SK-N-SH (cell line): ENCODE results near the gene PCNX2. TPM values are rescaled to one million over a fixed set of nuclear protein-coding genes. Genes with fewer than 3 reads are reported as not detected.

Experiments used
- CTCF ChIA-PET: fragments of 300-600, 350-600 bp; formaldehyde crosslinking; extraction: SDS; loops from one replicate; lab custom pipeline; 2021; lab: Yijun Ruan, JAX
- POLR2A ChIA-PET: fragments of 350-600 bp; sonication (Branson Sonifier 250); formaldehyde crosslinking; extraction: SDS; loops from one replicate; lab custom pipeline; 2020; ENCODE audit warnings: antibody characterized with exemption, inconsistent platforms; lab: Yijun Ruan, JAX
- DNase-seq: peaks from one replicate; pipeline ENCODE4 v3.0.0; 2012
- H2AFZ ChIP-seq: fragments of 200-600 bp; sonication (generic); 2 replicates; pipeline ENCODE4 v1.8.1; 2016; ENCODE audit warnings: antibody characterized with exemption, mild to moderate bottlenecking, low read depth
- H3F3A ChIP-seq: fragments of 200-600 bp; sonication (generic); replicated peaks from 2 replicates; pipeline ENCODE3; 2016; ENCODE audit warnings: antibody characterized with exemption, mild to moderate bottlenecking; ENCODE audit not compliant: insufficient read depth
- H3K27ac ChIP-seq, 2 experiments: fragments of 200-500 bp in 1 of 2; fragments of 200-600 bp in 1 of 2; sonication (Bioruptor generic) in 1 of 2; sonication (generic), shearing (Covaris generic) in 1 of 2; 2 replicates each; pipeline versions ENCODE4 v1.5.1 to v1.6.1; 2014 to 2016; ENCODE audit warnings: low read depth in 2 of 2, inconsistent platforms in 1 of 2, low read length in 1 of 2, mild to moderate bottlenecking in 1 of 2, mixed read lengths in 1 of 2
- H3K27me3 ChIP-seq: fragments of 200-600 bp; sonication (generic), shearing (Covaris generic); 2 replicates; pipeline ENCODE4 v1.6.1; 2016; ENCODE audit warnings: mixed run types; ENCODE audit not compliant: insufficient read depth
- H3K36me3 ChIP-seq, 2 experiments: fragments of 200-500 bp in 1 of 2; fragments of 200-600 bp in 1 of 2; sonication (Bioruptor generic) in 1 of 2; sonication (generic) in 1 of 2; replicated peaks in 1 of 2; 2 replicates each; pipeline versions ENCODE3 to v1.5.1; 2014 to 2016; ENCODE audit warnings: low read length in 1 of 2, mild to moderate bottlenecking in 1 of 2; ENCODE audit not compliant: insufficient read depth in 2 of 2, control insufficient read depth in 1 of 2
- H3K4me1 ChIP-seq, 2 experiments: fragments of 200-500 bp in 1 of 2; fragments of 200-600 bp in 1 of 2; sonication (Bioruptor generic) in 1 of 2; sonication (generic), shearing (Covaris generic) in 1 of 2; 2 replicates each; pipeline versions ENCODE4 v1.5.1 to v1.6.1; 2014 to 2016; ENCODE audit warnings: low read depth in 1 of 2, low read length in 1 of 2, mixed run types in 1 of 2; ENCODE audit not compliant: insufficient read depth in 2 of 2, control insufficient read depth in 1 of 2
- H3K4me2 ChIP-seq: fragments of 200-600 bp; sonication (generic), shearing (Covaris generic); 2 replicates; pipeline ENCODE4 v1.6.1; 2017; ENCODE audit warnings: mixed run types
- H3K4me3 ChIP-seq, 2 experiments: fragments of 200-500 bp in 1 of 2; fragments of 200-600 bp in 1 of 2; sonication (Bioruptor generic) in 1 of 2; sonication (generic), shearing (Covaris generic) in 1 of 2; 2 replicates each; pipeline versions ENCODE4 v1.5.1 to v1.8.1; 2014 to 2016; ENCODE audit warnings: low read depth in 2 of 2, inconsistent platforms in 1 of 2, low read length in 1 of 2, mild to moderate bottlenecking in 1 of 2, mixed read lengths in 1 of 2, moderate library complexity in 1 of 2
- H3K79me2 ChIP-seq: fragments of 200-600 bp; sonication (generic); 2 replicates; pipeline ENCODE4 v1.8.1; 2017; ENCODE audit warnings: mild to moderate bottlenecking; ENCODE audit not compliant: insufficient read depth
- H3K9ac ChIP-seq: fragments of 200-600 bp; sonication (generic); 2 replicates; pipeline ENCODE4 v1.6.1; 2017; ENCODE audit warnings: mixed run types
- H3K9me2 ChIP-seq: fragments of 200-600 bp; sonication (generic); 2 replicates; pipeline ENCODE4 v1.6.1; 2017; ENCODE audit warnings: mixed run types
- H3K9me3 ChIP-seq: fragments of 200-600 bp; sonication (generic); 2 replicates; pipeline ENCODE4 v1.6.1; 2017; ENCODE audit warnings: mixed run types, mild to moderate bottlenecking, moderate library complexity
- H4K20me1 ChIP-seq: fragments of 200-600 bp; sonication (generic); 2 replicates; pipeline ENCODE4 v1.6.1; 2017; ENCODE audit warnings: mild to moderate bottlenecking, mixed run types; ENCODE audit not compliant: insufficient read depth
- ELF1 ChIP-seq: IDR thresholded peaks from 2 replicates; pipeline ENCODE4 v1.4.0; 2012
- EZH2phosphoT487 ChIP-seq: fragments of 200-600 bp; sonication (generic); IDR thresholded peaks from 2 replicates; pipeline ENCODE4 v1.6.1; 2017; ENCODE audit warnings: low read depth, mixed run types, mild to moderate bottlenecking, antibody characterized with exemption, moderate library complexity, borderline replicate concordance
- FOSL2 ChIP-seq: IDR thresholded peaks from 2 replicates; pipeline ENCODE4 v1.4.0; 2012; ENCODE audit warnings: low read depth, mild to moderate bottlenecking, moderate library complexity, borderline replicate concordance
- FOXJ3 ChIP-seq: sonication (generic); formaldehyde crosslinking; IDR thresholded peaks from 2 replicates; pipeline ENCODE4 v1.5.1; 2020; ENCODE audit warnings: mild to moderate bottlenecking, missing genetic modification reagents
- FOXM1 ChIP-seq: IDR thresholded peaks from 2 replicates; pipeline ENCODE4 v1.4.0; 2012; ENCODE audit warnings: low read depth, mild to moderate bottlenecking
- GABPA ChIP-seq: IDR thresholded peaks from 2 replicates; pipeline ENCODE4 v1.4.0; 2012; ENCODE audit warnings: low read depth, mild to moderate bottlenecking
- JUND ChIP-seq: IDR thresholded peaks from 2 replicates; pipeline ENCODE4 v1.4.0; 2012
- MAX ChIP-seq: IDR thresholded peaks from 2 replicates; pipeline ENCODE4 v1.4.0; 2012; ENCODE audit warnings: low read depth
- MXI1 ChIP-seq: IDR thresholded peaks from 2 replicates; pipeline ENCODE4 v1.6.1; 2012; ENCODE audit warnings: mild to moderate bottlenecking, low read depth, low read length, improper control_type of control experiment
- NFIC ChIP-seq: IDR thresholded peaks from 2 replicates; pipeline ENCODE4 v1.4.0; 2012; ENCODE audit warnings: borderline replicate concordance
- POLR2AphosphoS5 ChIP-seq: IDR thresholded peaks from 2 replicates; pipeline ENCODE4 v1.6.1; 2012; ENCODE audit warnings: low read depth, low read length
- RCOR1 ChIP-seq: fragments of 150-350 bp; IDR thresholded peaks from 2 replicates; pipeline ENCODE4 v1.6.1; 2017; ENCODE audit warnings: antibody characterized with exemption, low read length
- RXRA ChIP-seq: IDR thresholded peaks from 2 replicates; pipeline ENCODE4 v1.4.0; 2012; ENCODE audit warnings: low read depth, mild to moderate bottlenecking, borderline replicate concordance
- SIN3A ChIP-seq: IDR thresholded peaks from 2 replicates; pipeline ENCODE4 v1.6.1; 2012; ENCODE audit warnings: low read depth, mild to moderate bottlenecking, low read length, moderate library complexity, borderline replicate concordance
- SMC3 ChIP-seq: IDR thresholded peaks from 2 replicates; pipeline ENCODE4 v1.6.1; 2012; ENCODE audit warnings: low read depth, low read length, improper control_type of control experiment
- TAF1 ChIP-seq: IDR thresholded peaks from 2 replicates; pipeline ENCODE4 v1.6.1; 2012; ENCODE audit warnings: low read depth, mild to moderate bottlenecking, low read length, moderate library complexity, borderline replicate concordance
- TCF12 ChIP-seq: IDR thresholded peaks from 2 replicates; pipeline ENCODE4 v1.4.0; 2012
- TEAD4 ChIP-seq: IDR thresholded peaks from 2 replicates; pipeline ENCODE4 v1.4.0; 2012; ENCODE audit warnings: mild to moderate bottlenecking, borderline replicate concordance; ENCODE audit not compliant: insufficient read depth
- WGBS: methylation state at CpG from one replicate; pipeline ENCODE4 v1.1.6; 2017; ENCODE audit warnings: low lambda C conversion rate; 5-methylcytosine and 5-hydroxymethylcytosine counted together
- polyA plus RNA-seq, 3 experiments: library from polyadenylated mRNA; depleted of rRNA; stranded (reverse); fragments of >200 nt; gene quantifications; 2 replicates each; pipeline ENCODE4 v1.2.3, GENCODE V29; 2012
- TF ChIP-seq, protein P1 (sequence below): IDR thresholded peaks from 2 replicates; pipeline ENCODE4 v1.6.1; 2012; ENCODE audit warnings: mild to moderate bottlenecking, low read depth, low read length, moderate library complexity

Gene PCNX2
- polyA plus RNA-seq, 1 of the 3 experiments (the other 2 are of a cell fraction) = 10.6 TPM

DNA sequence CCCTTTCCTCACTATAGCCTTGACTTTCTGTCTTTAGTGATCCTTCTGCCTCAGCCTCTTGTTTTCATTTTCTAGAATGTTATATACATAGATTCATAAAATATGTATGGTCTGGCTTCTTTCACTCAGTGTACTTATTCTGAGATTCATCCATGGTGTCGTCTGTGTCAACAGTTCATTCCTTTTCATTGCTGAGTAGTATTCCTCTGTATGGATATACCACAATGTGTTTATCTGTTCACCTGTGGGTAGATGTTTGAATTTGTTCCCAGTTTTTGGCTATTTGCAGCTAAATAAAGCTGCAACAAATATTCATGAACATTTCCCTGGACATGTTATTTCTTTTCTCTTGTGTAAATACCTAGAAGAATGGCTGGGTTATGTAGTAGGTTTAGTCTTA is 131.8 kb downstream of the PCNX2 start:
- ChIA-PET POLR2A (no interaction called here), CTCF (no interaction called here)
- TF ChIP-seq, protein P1, sequence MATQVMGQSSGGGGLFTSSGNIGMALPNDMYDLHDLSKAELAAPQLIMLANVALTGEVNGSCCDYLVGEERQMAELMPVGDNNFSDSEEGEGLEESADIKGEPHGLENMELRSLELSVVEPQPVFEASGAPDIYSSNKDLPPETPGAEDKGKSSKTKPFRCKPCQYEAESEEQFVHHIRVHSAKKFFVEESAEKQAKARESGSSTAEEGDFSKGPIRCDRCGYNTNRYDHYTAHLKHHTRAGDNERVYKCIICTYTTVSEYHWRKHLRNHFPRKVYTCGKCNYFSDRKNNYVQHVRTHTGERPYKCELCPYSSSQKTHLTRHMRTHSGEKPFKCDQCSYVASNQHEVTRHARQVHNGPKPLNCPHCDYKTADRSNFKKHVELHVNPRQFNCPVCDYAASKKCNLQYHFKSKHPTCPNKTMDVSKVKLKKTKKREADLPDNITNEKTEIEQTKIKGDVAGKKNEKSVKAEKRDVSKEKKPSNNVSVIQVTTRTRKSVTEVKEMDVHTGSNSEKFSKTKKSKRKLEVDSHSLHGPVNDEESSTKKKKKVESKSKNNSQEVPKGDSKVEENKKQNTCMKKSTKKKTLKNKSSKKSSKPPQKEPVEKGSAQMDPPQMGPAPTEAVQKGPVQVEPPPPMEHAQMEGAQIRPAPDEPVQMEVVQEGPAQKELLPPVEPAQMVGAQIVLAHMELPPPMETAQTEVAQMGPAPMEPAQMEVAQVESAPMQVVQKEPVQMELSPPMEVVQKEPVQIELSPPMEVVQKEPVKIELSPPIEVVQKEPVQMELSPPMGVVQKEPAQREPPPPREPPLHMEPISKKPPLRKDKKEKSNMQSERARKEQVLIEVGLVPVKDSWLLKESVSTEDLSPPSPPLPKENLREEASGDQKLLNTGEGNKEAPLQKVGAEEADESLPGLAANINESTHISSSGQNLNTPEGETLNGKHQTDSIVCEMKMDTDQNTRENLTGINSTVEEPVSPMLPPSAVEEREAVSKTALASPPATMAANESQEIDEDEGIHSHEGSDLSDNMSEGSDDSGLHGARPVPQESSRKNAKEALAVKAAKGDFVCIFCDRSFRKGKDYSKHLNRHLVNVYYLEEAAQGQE = no peak
- no peak for TF ChIP-seq FOXJ3 (CRISPR knock-in tag)
- TF ChIP-seq SMC3 = no peak
- DNase-seq = no peak
- 96% methylated on average over 1 of the region's 1 CpG for WGBS
- H3K4me1 ChIP-seq = no peaks in the 10 kb centered on the region
- H3K9ac ChIP-seq = no peak overlapping the region
- no peak overlapping the region for H3K4me3 ChIP-seq
- H3K36me3 ChIP-seq = peaks cover 27 to 32% of the 10 kb centered on the region in 2 experiments
- H3K27ac ChIP-seq = no peak overlapping the region
- no peak overlapping the region for H2AFZ ChIP-seq
- H3F3A ChIP-seq = no peaks in the 10 kb centered on the region
- H4K20me1 ChIP-seq = no peaks in the 10 kb centered on the region
- no peak overlapping the region for H3K4me2 ChIP-seq
- H3K79me2 ChIP-seq = no peaks in the 10 kb centered on the region
- H3K9me3 ChIP-seq = 0 out of 2 replicates have a peak, but pooled peaks cover 3% of the 10 kb centered on the region
- H3K9me2 ChIP-seq = no peaks in the 10 kb centered on the region
- H3K27me3 ChIP-seq = no peaks in the 10 kb centered on the region

GRCh38 chr1:233158322-233158721 is 137.2 kb downstream of the PCNX2 start:
- POLR2A ChIA-PET = no interaction called here
- TF ChIP-seq POLR2AphosphoS5 (no peak), TEAD4 (no peak), FOXM1 (no peak), MAX (no peak)
- TF ChIP-seq, all 33 proteins: peak for 0
- H2AFZ ChIP-seq = no peak overlapping the region

DNA sequence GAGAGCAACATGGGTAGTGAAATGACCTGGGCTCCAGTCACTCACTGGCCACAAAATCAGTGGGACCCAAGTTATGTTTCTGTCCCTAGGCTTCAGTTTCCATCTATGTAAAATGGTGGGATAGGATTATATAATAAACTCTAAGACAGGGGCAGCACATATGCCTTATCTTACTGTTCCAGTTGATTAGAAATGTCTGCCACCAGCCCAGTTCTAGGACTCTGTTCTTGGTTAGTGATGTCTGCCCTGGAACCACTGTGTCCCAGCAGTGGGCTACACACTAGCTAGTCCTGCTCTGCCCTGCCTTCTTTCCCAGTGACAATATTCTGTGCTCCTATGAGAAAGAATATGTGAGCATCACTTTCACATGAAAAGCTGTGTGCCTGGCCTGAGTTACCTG is 138.3 kb downstream of the PCNX2 start:
- Histone ChIP-seq H3K4me1 (no peaks in the 10 kb centered on the region), H3K9ac (no peak overlapping the region), H3F3A (peaks cover 5% of the 10 kb centered on the region), H3K79me2 (no peaks in the 10 kb centered on the region), H3K9me3 (no peaks in the 10 kb centered on the region), H3K9me2 (no peaks in the 10 kb centered on the region), H3K27me3 (no peaks in the 10 kb centered on the region), H4K20me1 (no peaks in the 10 kb centered on the region), H3K4me2 (no peak overlapping the region), H3K36me3 (peaks cover 7 to 32% of the 10 kb centered on the region in 2 experiments), H3K4me3 (no peak overlapping the region), H2AFZ (no peak overlapping the region), H3K27ac (no peak overlapping the region)
- CTCF ChIA-PET = no interaction called here
- DNase-seq = no peak
- POLR2A ChIA-PET = no interaction called here
- TF ChIP-seq POLR2AphosphoS5 (no peak), NFIC (no peak), FOXM1 (no peak), EZH2phosphoT487 (no peak), JUND (no peak), MXI1 (no peak), RCOR1 (no peak), TCF12 (no peak), SIN3A (no peak), RXRA (no peak), FOSL2 (no peak), GABPA (no peak), TAF1 (no peak), ELF1 (no peak), SMC3 (no peak), TEAD4 (no peak), FOXJ3 (CRISPR knock-in tag) (no peak)

More at GRCh38 chr1:233158322-233158721, 137.2 kb downstream of the PCNX2 start:
- H3K4me1 ChIP-seq = no peaks in the 10 kb centered on the region
- H3K4me3 ChIP-seq = no peak overlapping the region
- peaks cover 7 to 30% of the 10 kb centered on the region in 2 experiments for H3K36me3 ChIP-seq
- no peaks in the 10 kb centered on the region for H3K9me2 ChIP-seq
- no peaks in the 10 kb centered on the region for H3K9me3 ChIP-seq
- DNase-seq = no peak
- no peak overlapping the region for H3K9ac ChIP-seq
- CTCF ChIA-PET = no interaction called here
- no peaks in the 10 kb centered on the region for H4K20me1 ChIP-seq
- H3K27me3 ChIP-seq = no peaks in the 10 kb centered on the region
- no peak overlapping the region for H3K4me2 ChIP-seq
- no peak overlapping the region for H3K27ac ChIP-seq
- no peaks in the 10 kb centered on the region for H3K79me2 ChIP-seq
- H3F3A ChIP-seq = peaks cover 5% of the 10 kb centered on the region
